ENCODE results near the gene PRKCZ.

GRCh38 chr1:2065699-2066098 is 15.5 kb downstream of the PRKCZ start:
- TF ChIP-seq ATF6 (CRISPR knock-in tag; IDR thresholded peaks at IDR 0.05): no peak
- no peak for TF ChIP-seq RAD21 (CRISPR knock-in tag; conservative IDR thresholded peaks at IDR 0.05 in 1 of 2, IDR thresholded peaks at IDR 0.05 in 1 of 2)
- no peak for TF ChIP-seq NFIC (IDR thresholded peaks at IDR 0.05)
- no peak for TF ChIP-seq CTCF (IDR thresholded peaks at IDR 0.05 in 2 of 3, conservative IDR thresholded peaks at IDR 0.05 in 1 of 3; ENCODE audit: insufficient read depth in 2 of 3, low read depth in 1 of 3, low read length in 3 of 3)
- TF ChIP-seq TAL1 (IDR thresholded peaks at IDR 0.05): no peak
- no peak for TF ChIP-seq CBFA2T3 (IDR thresholded peaks at IDR 0.05)
- no peak for TF ChIP-seq ZNF23 (CRISPR knock-in tag; IDR thresholded peaks at IDR 0.05)
- no peak for TF ChIP-seq ZKSCAN3 (CRISPR knock-in tag; IDR thresholded peaks at IDR 0.05)
- no peak for TF ChIP-seq HNRNPLL (IDR thresholded peaks at IDR 0.05; ENCODE audit: low read depth, low read length, poor library complexity, severe bottlenecking)
- no peak for TF ChIP-seq ZBTB5 (IDR thresholded peaks at IDR 0.05)
- TF ChIP-seq POLR2A (conservative IDR thresholded peaks at IDR 0.05): no peak
- no peak for TF ChIP-seq CBX2 (IDR thresholded peaks at IDR 0.05; ENCODE audit: insufficient read depth, low read length, poor library complexity, severe bottlenecking)
